GM12872 (cell line): ENCODE measurements around the gene MPV17.

ENCODE experiments used
- CTCF ChIP-seq: IDR thresholded peaks from 3 replicates; pipeline ENCODE4 v1.5.1; 2011; ENCODE audit warnings: low read depth, mild to moderate bottlenecking, low read length, moderate library complexity; ENCODE audit not compliant: insufficient read depth

Gene MPV17

GRCh38 chr2:27298391-27299080, 24.4 kb downstream of the MPV17 start:
- TF ChIP-seq CTCF = no peak

DNA sequence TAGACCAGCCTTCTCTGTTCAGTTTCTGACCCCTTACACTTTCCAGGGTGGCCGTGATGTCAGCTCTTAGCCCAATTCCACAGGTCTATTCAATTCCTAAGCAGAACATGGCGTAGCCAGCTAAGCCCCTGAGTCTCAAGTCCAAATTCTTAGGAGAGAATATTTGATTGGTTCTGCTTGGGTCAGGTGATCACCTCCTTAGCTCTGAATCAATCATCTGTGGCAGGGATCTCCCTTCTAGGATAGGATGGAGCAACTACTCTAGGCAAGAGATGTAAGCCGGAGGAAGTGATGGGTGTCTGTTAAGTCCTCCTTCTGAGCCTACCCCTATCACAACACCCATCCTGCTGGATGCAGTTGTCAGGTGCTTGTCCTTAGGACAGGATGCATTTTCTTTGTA, 25.7 kb downstream of the MPV17 start:
- no peak for TF ChIP-seq CTCF

DNA sequence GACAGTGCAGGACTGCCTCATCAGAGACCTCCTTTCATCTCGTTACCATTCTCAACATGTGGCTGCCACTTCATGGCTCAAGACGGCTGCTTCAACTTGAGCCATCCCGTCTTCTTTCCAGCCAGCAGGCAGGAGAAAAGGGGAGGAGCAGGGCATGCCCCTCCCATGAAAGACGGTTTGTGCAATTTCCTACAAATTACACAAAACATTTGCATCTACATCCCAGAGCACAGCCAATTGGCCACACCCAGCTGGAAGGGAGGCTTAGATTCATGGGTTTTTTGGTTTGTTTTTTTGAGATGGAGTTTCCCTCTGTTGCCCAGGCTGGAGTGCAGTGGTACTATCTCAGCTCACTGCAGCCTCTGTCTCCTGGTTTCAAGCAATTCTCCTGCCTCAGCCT, 26.4 kb downstream of the MPV17 start:
- no peak for TF ChIP-seq CTCF

DNA sequence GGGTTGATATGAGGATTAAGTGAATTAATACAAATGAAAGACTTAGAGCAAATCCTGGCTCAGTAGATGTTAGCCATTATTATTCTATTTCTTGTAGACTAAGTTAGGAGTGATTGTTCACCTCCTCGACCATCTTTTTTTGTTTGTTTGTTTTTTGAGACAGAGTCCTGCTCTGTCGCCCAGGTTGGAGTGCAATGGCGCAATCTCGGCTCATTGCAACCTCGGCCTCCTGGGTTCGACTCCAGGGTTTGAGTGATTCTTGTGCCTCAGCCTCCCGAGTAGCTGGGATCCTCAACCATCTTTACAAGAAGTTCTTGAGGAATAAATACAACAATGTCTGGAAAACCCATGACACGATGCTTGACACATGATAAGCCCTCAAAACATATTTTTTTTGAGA, 28.0 kb downstream of the MPV17 start:
- TF ChIP-seq CTCF = no peak

GRCh38 chr2:27291865-27292264, 31.0 kb downstream of the MPV17 start:
- no peak for TF ChIP-seq CTCF

DNA sequence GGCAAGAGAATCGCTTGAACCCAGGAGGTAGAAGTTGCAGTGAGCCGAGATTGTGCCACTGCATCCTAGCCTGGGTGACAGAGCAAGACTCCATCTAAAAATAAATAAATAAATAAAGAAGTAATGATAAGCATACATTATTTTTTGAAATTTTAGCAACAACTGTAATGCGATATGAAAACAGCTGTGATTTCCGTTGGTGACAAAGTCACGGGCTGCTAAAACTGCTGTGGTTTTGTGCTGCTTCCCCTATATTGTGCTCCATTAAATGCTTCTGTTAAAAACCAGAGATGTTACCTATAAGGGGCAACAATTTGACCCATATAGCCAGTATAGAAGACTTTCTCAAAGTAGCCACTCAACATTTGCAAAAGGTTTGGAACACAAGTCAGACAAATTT, 32.3 kb downstream of the MPV17 start:
- TF ChIP-seq CTCF = no peak

DNA sequence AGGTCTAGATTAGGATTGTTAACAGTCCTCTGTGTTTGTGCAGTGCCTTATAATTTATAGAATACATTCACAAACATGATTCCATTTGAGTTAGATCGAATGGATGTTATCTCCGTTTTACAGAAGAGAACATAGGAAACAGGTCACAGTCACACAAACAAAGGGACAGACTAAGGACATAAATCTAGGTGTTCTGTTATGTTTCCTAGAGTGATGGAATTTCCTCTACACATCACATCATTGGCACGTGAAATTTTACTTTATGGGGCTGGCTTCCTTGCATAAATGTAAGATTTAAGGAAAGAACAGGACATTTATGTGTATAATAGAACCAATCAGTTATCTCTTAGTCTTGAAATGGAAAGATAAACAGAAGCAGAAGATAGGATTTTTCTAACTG, 34.3 kb downstream of the MPV17 start:
- TF ChIP-seq CTCF = no peak
